SU-DHL-6 (cell line): ENCODE data around the gene CADPS.

Source experiments
- H2AFZ ChIP-seq: fragments of 200-600 bp; sonication (generic); 2 replicates; pipeline ENCODE4 v1.6.1; 2014; ENCODE audit warnings: low read depth, mild to moderate bottlenecking, moderate library complexity, mixed read lengths, antibody characterized with exemption, low read length; ENCODE audit not compliant: severe bottlenecking
- H3F3A ChIP-seq: fragments of 200-600 bp; shearing (Covaris generic); 2 replicates; pipeline ENCODE4 v1.6.0; 2016; ENCODE audit warnings: antibody characterized with exemption, mild to moderate bottlenecking; ENCODE audit not compliant: insufficient read depth
- H3K27ac ChIP-seq: fragments of 200-600 bp; sonication (generic); 2 replicates; pipeline ENCODE4 v1.5.1; 2016; ENCODE audit warnings: low read depth, mild to moderate bottlenecking, low read length, moderate library complexity, mixed read lengths
- H3K27me3 ChIP-seq: fragments of 200-600 bp; sonication (generic), shearing (Covaris generic); 2 replicates; pipeline ENCODE4 v1.6.0; 2014; ENCODE audit warnings: mild to moderate bottlenecking, low read length
- H3K36me3 ChIP-seq: fragments of 200-600 bp; sonication (generic); 2 replicates; pipeline ENCODE4 v1.6.1; 2014; ENCODE audit warnings: mild to moderate bottlenecking, low read length, mixed read lengths
- H3K4me2 ChIP-seq: fragments of 300-600, 200-600 bp; shearing (Covaris generic), sonication (generic); 2 replicates; pipeline ENCODE4 v1.6.0; 2014; ENCODE audit warnings: low read length, low read depth, mild to moderate bottlenecking; ENCODE audit not compliant: poor library complexity, severe bottlenecking
- H3K4me3 ChIP-seq: fragments of 200-600 bp; sonication (generic); 2 replicates; pipeline ENCODE4 v1.5.1; 2014; ENCODE audit warnings: antibody characterized with exemption, low read length, mild to moderate bottlenecking, mixed read lengths; ENCODE audit not compliant: insufficient read depth, poor library complexity, severe bottlenecking
- H3K79me2 ChIP-seq: fragments of 200-600 bp; sonication (generic); 2 replicates; pipeline ENCODE4 v1.6.1; 2014; ENCODE audit warnings: mild to moderate bottlenecking, low read length, moderate library complexity; ENCODE audit not compliant: insufficient read depth
- H3K9ac ChIP-seq: fragments of 200-600 bp; sonication (generic); 2 replicates; pipeline ENCODE4 v1.7.0; 2014; ENCODE audit warnings: mild to moderate bottlenecking, low read length
- H3K9me2 ChIP-seq: fragments of 200-600 bp; sonication (generic); replicated peaks from 2 replicates; pipeline ENCODE4 v1.6.1; 2014; ENCODE audit warnings: low read length; ENCODE audit not compliant: insufficient read depth
- H3K9me3 ChIP-seq: fragments of 200-600 bp; sonication (generic); 2 replicates; pipeline ENCODE4 v1.6.1; 2014; ENCODE audit warnings: low read length, mixed read lengths; ENCODE audit not compliant: insufficient read depth
- H4K20me1 ChIP-seq: fragments of 200-600 bp; sonication (generic); 2 replicates; pipeline ENCODE4 v1.6.1; 2014; ENCODE audit warnings: low read depth, mild to moderate bottlenecking, antibody characterized with exemption, low read length, moderate library complexity, mixed read lengths
- EZH2phosphoT487 ChIP-seq: fragments of 200-600 bp; sonication (generic), shearing (Covaris generic); conservative IDR thresholded peaks from 2 replicates; pipeline ENCODE4 v1.6.1; 2018; ENCODE audit warnings: mild to moderate bottlenecking, antibody characterized with exemption, low read length, moderate library complexity, mixed read lengths
- TF ChIP-seq, protein P1 (sequence below): fragments of 200-600 bp; sonication (generic); IDR thresholded peaks from one replicate; pipeline ENCODE4 v1.5.1; 2017; ENCODE audit warnings: antibody characterized with exemption, mild to moderate bottlenecking, low read length, moderate library complexity; ENCODE audit not compliant: insufficient read depth, poor library complexity, severe bottlenecking

CADPS gene

DNA sequence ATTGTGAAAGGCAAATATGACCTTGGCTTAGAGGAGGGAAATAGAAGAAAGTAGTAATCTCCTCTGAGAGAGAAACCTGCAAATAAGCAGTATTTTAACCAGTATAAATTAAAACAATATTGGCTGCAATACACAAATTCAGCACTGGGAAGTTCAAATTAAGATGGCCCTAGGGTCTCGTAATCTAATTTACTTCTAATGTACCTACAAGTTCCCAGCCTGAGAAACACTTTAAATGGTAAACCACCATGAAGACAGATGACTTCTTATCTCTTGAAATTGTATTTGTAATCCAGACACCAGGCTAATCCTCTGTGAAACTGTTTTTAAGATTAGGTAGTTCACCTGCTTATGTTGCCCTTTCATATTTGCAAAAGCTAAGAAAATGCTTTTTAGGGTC, 199.7 kb downstream of the CADPS start:
- H3K36me3 ChIP-seq, result no peaks in the 10 kb centered on the region; the same call in 1 of the 2 replicates
- no peaks in the 10 kb centered on the region for H3K79me2 ChIP-seq
- no peaks in the 10 kb centered on the region for H3K9me2 ChIP-seq
- H3K4me3 ChIP-seq, result no peak overlapping the region
- H3K27ac ChIP-seq, result no peak overlapping the region
- TF ChIP-seq, protein P1, sequence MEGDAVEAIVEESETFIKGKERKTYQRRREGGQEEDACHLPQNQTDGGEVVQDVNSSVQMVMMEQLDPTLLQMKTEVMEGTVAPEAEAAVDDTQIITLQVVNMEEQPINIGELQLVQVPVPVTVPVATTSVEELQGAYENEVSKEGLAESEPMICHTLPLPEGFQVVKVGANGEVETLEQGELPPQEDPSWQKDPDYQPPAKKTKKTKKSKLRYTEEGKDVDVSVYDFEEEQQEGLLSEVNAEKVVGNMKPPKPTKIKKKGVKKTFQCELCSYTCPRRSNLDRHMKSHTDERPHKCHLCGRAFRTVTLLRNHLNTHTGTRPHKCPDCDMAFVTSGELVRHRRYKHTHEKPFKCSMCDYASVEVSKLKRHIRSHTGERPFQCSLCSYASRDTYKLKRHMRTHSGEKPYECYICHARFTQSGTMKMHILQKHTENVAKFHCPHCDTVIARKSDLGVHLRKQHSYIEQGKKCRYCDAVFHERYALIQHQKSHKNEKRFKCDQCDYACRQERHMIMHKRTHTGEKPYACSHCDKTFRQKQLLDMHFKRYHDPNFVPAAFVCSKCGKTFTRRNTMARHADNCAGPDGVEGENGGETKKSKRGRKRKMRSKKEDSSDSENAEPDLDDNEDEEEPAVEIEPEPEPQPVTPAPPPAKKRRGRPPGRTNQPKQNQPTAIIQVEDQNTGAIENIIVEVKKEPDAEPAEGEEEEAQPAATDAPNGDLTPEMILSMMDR, result no peak
- TF ChIP-seq EZH2phosphoT487, result no peak
- H3F3A ChIP-seq, result no peaks in the 10 kb centered on the region
- H2AFZ ChIP-seq, result no peak overlapping the region
- H3K27me3 ChIP-seq, result no peaks in the 10 kb centered on the region
- no peaks in the 10 kb centered on the region for H4K20me1 ChIP-seq
- no peak overlapping the region for H3K4me2 ChIP-seq
- no peaks in the 10 kb centered on the region for H3K9me3 ChIP-seq
- no peak overlapping the region for H3K9ac ChIP-seq

DNA sequence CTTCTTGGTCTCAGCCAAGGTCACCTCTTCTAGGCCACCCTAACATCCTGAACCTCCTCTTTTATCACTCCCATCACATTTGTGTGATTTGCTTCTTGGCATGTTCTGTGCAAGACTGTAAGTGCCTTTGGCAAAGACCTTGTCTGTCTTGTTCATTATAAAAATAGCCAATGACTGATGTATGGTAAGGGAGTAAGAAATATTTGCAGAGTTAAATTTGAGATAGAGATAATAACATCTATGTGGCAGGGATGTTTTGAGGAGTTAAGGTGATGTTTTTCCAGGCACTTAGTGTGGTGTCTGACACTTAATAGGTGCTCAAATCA, 202.3 kb downstream of the CADPS start:
- TF ChIP-seq EZH2phosphoT487, result no peak
- TF ChIP-seq, protein P1, result no peak
- no peaks in the 10 kb centered on the region for H3K27me3 ChIP-seq
- H3K9ac ChIP-seq, result no peak overlapping the region
- H3K79me2 ChIP-seq, result no peaks in the 10 kb centered on the region
- H3F3A ChIP-seq, result no peaks in the 10 kb centered on the region
- no peak overlapping the region for H3K27ac ChIP-seq
- no peaks in the 10 kb centered on the region for H3K9me2 ChIP-seq
- H4K20me1 ChIP-seq, result no peaks in the 10 kb centered on the region
- H2AFZ ChIP-seq, result no peak overlapping the region
- H3K4me2 ChIP-seq, result no peak overlapping the region
- H3K4me3 ChIP-seq, result no peak overlapping the region
- no peaks in the 10 kb centered on the region for H3K9me3 ChIP-seq
- H3K36me3 ChIP-seq, result no peaks in the 10 kb centered on the region; the same call in 1 of the 2 replicates

DNA sequence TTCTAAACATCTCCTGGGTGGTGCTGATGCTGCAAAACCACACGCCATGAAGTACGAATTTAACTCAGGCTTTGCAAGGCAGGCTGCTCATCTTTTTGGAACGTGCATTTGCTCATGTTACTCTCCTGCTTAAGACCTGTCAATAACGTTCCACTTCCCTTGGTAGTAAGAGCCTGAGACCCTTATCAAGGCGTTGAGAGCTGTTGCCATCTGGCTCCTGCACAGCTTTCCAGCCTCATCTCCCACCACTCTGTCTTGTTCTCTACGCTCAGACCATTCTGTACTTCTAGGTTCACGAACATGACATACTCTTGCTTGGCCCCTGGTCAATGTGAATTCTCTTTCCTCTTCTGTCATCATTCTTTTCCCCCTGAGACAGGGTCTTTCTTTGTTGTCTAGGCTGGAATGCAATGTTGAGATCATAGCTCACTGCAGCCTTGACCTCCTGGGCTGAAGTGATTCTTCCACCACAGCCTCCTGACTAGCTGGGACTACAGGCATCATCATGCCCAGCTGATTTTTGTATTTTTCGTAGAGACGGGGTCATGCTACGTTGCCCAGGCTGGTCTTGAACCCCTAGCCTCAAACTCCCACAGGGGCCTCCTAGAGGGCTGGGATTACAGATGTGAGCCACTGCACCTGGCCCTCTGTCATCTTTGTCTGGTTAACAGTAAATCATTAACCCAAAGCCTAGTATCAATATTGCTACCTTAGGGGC, 202.8 kb downstream of the CADPS start:
- Histone ChIP-seq H3F3A (no peaks in the 10 kb centered on the region), H4K20me1 (no peaks in the 10 kb centered on the region), H3K27me3 (no peaks in the 10 kb centered on the region), H3K9me3 (no peaks in the 10 kb centered on the region), H2AFZ (no peak overlapping the region), H3K36me3 (no peaks in the 10 kb centered on the region; the same call in 1 of the 2 replicates), H3K4me3 (no peak overlapping the region), H3K9me2 (no peaks in the 10 kb centered on the region), H3K27ac (no peak overlapping the region), H3K4me2 (no peak overlapping the region), H3K79me2 (no peaks in the 10 kb centered on the region), H3K9ac (no peak overlapping the region)
- TF ChIP-seq, protein P1, result no peak
- TF ChIP-seq EZH2phosphoT487, result no peak
